ENCODE measurements around the gene ERGIC2.
A peak's percentile ranks its signal among the peaks of the same experiment; 100 is the strongest.

Gene ERGIC2, protein sequence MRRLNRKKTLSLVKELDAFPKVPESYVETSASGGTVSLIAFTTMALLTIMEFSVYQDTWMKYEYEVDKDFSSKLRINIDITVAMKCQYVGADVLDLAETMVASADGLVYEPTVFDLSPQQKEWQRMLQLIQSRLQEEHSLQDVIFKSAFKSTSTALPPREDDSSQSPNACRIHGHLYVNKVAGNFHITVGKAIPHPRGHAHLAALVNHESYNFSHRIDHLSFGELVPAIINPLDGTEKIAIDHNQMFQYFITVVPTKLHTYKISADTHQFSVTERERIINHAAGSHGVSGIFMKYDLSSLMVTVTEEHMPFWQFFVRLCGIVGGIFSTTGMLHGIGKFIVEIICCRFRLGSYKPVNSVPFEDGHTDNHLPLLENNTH

DNA sequence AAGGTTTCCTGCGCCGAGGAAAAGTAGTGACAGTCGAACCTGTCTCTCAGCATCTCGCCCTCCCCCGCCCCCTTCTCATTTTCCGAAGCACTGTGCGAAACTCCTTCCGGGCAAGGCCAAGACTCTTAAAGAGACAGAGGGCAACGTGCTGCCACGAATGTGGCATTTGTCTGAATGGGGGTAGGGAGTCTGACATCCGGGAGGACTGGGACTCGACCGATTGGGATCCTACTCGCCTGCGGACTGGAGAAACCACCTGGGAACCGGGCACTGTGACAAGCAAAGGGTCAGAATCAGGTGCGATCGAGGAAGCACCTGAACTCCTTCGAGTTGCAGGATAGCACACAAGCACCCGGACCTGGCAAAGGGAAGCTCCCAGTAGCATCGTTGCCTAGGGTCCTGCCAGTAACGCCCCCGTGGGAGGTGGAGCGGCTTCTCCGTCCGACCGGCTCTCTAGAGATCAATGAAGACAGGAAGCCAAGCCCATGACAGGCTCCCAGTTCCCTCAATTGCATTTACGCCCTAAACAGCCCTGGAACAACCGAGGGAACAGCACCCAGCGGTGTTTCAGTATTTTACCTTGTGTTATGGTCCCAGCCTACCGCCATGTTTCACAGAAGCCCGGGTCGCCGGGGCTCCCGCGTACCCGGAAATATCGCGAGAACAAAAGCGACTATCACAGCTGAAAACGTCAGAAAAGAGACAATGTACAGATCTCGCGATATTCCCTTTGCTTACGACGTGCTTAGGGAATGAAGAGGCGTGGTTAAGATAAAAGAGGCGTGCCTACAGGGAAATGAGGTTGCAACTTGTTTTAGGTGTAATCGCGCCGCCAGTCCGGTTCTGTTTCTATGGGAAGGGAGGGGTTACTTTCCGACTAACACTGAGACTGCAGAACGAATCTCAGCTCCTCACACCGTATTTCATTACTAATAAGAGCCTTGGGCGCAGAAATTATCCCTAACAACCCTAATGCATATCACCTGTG lies at the start of gene ERGIC2:
TSS of gene ERGIC2 (minus strand) at position 637 of the 988 bp plus-strand sequence. CDS start 9,539 bp downstream, outside the sequence.
- DNase-seq (ENCODE audit: low read depth), result peak; percentile 100
- TF ChIP-seq, protein P1, sequence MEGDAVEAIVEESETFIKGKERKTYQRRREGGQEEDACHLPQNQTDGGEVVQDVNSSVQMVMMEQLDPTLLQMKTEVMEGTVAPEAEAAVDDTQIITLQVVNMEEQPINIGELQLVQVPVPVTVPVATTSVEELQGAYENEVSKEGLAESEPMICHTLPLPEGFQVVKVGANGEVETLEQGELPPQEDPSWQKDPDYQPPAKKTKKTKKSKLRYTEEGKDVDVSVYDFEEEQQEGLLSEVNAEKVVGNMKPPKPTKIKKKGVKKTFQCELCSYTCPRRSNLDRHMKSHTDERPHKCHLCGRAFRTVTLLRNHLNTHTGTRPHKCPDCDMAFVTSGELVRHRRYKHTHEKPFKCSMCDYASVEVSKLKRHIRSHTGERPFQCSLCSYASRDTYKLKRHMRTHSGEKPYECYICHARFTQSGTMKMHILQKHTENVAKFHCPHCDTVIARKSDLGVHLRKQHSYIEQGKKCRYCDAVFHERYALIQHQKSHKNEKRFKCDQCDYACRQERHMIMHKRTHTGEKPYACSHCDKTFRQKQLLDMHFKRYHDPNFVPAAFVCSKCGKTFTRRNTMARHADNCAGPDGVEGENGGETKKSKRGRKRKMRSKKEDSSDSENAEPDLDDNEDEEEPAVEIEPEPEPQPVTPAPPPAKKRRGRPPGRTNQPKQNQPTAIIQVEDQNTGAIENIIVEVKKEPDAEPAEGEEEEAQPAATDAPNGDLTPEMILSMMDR (conservative IDR thresholded peaks at IDR 0.05; ENCODE audit: low read depth, low read length), result no peak
- H3K4me3 ChIP-seq (ENCODE audit: low read depth, low read length), result peak within 1 kb of the TSS; percentile 83

DNA sequence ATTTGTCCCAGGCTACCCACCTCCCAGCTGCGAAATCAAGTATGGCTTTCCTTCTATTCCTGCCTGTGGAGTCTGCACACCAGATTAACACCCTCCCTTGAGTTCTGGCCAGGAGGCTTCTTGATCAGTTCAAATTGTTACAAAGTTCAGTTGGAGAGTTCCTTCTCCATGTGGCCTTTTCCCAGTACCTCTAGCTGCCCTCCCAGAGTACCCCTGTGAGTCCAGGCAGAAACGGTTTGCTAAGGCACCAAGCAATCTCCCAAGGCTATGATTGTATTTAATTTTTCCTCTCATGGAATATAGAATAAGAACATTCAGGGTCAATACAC lies 49.7 kb upstream of the ERGIC2 start:
- DNase-seq (ENCODE audit: low read depth), result no peak
- TF ChIP-seq, protein P1 (conservative IDR thresholded peaks at IDR 0.05; ENCODE audit: low read depth, low read length), result no peak
- H3K4me3 ChIP-seq (ENCODE audit: low read depth, low read length), result no peak overlapping the region

DNA sequence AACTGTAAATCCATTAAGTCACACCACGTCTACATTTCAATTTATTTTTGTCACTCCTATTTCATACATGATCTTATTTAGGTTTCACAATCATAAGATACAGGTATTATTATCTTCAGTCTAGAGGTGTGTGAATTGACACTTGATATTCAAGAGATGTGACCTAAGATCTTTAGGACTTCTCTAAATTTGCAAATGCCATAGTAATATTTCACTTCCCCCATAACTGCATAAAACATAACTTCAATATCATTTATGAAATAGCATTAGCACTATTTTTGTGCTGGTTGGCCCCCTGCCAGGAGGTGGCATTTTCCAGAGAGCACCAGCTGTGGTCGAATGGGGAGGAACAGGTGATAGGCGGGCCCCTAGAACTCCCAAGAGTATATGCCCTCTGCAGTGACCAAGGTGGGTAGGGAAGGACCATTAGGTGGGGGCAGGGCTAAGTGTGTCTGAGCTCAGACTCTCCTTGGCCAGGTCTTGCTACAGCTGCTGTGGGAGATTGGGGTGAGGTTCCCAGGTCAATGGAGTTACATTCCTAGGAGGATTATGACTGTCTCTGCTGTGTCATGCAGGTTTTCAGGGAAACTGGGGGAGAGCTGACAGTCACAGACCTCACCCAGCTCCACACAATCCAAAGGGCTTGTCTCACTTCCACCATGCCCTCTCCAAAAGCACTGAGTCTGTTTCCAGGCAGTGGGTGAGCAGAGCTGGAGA lies 49.2 kb upstream of the ERGIC2 start:
- no peak for DNase-seq (ENCODE audit: low read depth)
- TF ChIP-seq, protein P1 (conservative IDR thresholded peaks at IDR 0.05; ENCODE audit: low read depth, low read length), result no peak
- H3K4me3 ChIP-seq (ENCODE audit: low read depth, low read length), result no peak overlapping the region

DNA sequence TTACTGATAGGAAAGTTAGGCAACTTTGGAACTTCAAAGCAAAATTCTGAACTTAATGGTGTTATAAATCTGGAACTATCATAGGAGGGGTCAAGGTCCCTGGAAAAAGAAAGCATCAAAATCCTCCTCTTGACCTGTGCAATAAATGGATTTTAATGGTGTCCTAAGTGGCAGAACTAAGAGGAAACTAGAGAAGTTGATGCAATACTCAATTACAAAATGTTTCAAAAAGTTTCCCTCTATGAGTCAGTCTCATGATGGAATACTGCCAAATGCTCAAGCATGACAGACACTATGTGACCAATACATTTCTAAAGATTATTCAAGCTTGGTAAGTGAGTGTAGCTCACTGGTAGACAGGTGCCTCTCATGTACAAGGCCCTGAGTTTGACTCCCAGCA lies 47.7 kb upstream of the ERGIC2 start:
- peak; percentile 90 for DNase-seq (ENCODE audit: low read depth)
- TF ChIP-seq, protein P1 (conservative IDR thresholded peaks at IDR 0.05; ENCODE audit: low read depth, low read length), result no peak
- H3K4me3 ChIP-seq (ENCODE audit: low read depth, low read length), result no peak overlapping the region

DNA sequence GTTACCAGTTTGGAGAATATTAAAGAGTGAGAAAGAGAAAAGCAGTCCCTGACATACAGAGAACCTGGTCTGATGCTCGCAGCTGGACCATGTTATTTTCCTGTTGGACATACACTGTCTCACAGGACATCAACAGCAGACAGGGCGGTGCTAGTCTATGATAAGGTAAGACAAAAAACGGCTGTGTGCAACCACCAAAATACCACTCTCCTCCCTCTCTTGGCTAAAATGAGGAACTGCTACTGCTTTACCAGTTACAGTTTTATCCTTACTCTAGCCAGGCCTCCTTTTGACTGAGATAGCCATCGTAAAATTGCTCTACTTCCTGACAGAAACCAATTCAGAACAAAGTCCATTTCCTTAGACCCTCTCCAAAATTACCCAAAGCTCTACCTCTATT lies 47.0 kb upstream of the ERGIC2 start:
- peak; percentile 10 for DNase-seq (ENCODE audit: low read depth)
- H3K4me3 ChIP-seq (ENCODE audit: low read depth, low read length), result no peak overlapping the region
- TF ChIP-seq, protein P1 (conservative IDR thresholded peaks at IDR 0.05; ENCODE audit: low read depth, low read length), result peak; percentile 18

DNA sequence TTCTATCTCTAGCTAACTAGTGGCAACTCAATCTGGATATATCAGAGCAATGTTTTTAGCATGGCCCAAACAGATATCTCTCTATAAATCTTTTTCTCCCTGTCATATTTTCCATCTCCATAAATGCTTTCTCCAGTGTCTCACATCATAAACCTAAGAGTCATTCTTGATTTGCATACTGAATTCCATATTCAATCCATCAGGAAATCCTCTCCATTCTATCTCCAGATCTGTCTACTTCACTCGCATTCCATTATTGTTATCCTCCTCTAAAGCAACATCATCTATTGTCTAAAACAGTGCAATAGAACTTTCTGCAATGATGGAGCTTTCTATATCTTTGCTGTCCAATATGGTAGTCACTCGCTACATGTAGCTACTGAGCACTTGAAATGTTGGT lies 45.5 kb upstream of the ERGIC2 start:
- no peak for DNase-seq (ENCODE audit: low read depth)
- TF ChIP-seq, protein P1 (conservative IDR thresholded peaks at IDR 0.05; ENCODE audit: low read depth, low read length), result no peak
- no peak overlapping the region for H3K4me3 ChIP-seq (ENCODE audit: low read depth, low read length)
